ENCODE data around the gene IFNA21.

- TF ChIP-seq YY1 (IDR thresholded peaks at IDR 0.05; ENCODE audit: insufficient read depth, insufficient read length) (no peak), ZNF274 (IDR thresholded peaks at IDR 0.05; ENCODE audit: low read depth, low read length) (no peak)
Observed at GRCh38 chr9:21205204-21205603, 38.7 kb upstream of the IFNA21 start.

Data from NT2/D1 (cell line).